Suppressor macrophage (primary cell): ENCODE results near the gene SLC24A3.

Experiments
- DNase-seq, 4 experiments: peaks; one replicate each; pipeline ENCODE4 v3.0.0-alpha.2; 2020 to 2022

The SLC24A3 gene

GRCh38 chr20:19347943-19348456 lies 135.6 kb downstream of the SLC24A3 start:
- no peak for DNase-seq

- DNase-seq: no peak
Observed at GRCh38 chr20:19348582-19348981, 136.1 kb downstream of the SLC24A3 start.

- DNase-seq: no peak
Observed at GRCh38 chr20:19349879-19350278, 137.4 kb downstream of the SLC24A3 start.

GRCh38 chr20:19351542-19351941 lies 139.1 kb downstream of the SLC24A3 start:
- no peak for DNase-seq

- no peak for DNase-seq
Observed at GRCh38 chr20:19354950-19355349, 142.5 kb downstream of the SLC24A3 start.

GRCh38 chr20:19361790-19362189 lies 149.3 kb downstream of the SLC24A3 start:
- DNase-seq: no peak

- DNase-seq: no peak
Observed at GRCh38 chr20:19363476-19363875, 151.0 kb downstream of the SLC24A3 start.

- DNase-seq: no peak
Observed at GRCh38 chr20:19367591-19367990, 155.1 kb downstream of the SLC24A3 start.

- no peak for DNase-seq
Observed at GRCh38 chr20:19368351-19368750, 155.9 kb downstream of the SLC24A3 start.

GRCh38 chr20:19370076-19371075 lies 157.9 kb downstream of the SLC24A3 start:
- DNase-seq: no peak

GRCh38 chr20:19371112-19371511 lies 158.7 kb downstream of the SLC24A3 start:
- no peak for DNase-seq

GRCh38 chr20:19374216-19374615 lies 161.8 kb downstream of the SLC24A3 start:
- no peak for DNase-seq

GRCh38 chr20:19375395-19375794 lies 163.0 kb downstream of the SLC24A3 start:
- peak in 2 of 4 experiments; percentile 4 for DNase-seq

- DNase-seq: peak in 2 of 4 experiments; percentile 6 to 9
Observed at GRCh38 chr20:19375801-19376200, 163.4 kb downstream of the SLC24A3 start.

GRCh38 chr20:19376451-19377229 lies 164.2 kb downstream of the SLC24A3 start:
- DNase-seq: no peak

- no peak for DNase-seq
Observed at GRCh38 chr20:19378058-19378457, 165.6 kb downstream of the SLC24A3 start.

- no peak for DNase-seq
Observed at GRCh38 chr20:19380211-19380610, 167.8 kb downstream of the SLC24A3 start.

GRCh38 chr20:19381947-19382346 lies 169.5 kb downstream of the SLC24A3 start:
- DNase-seq: no peak

- no peak for DNase-seq
Observed at GRCh38 chr20:19382386-19383340, 170.2 kb downstream of the SLC24A3 start.

GRCh38 chr20:19384940-19385339 lies 172.5 kb downstream of the SLC24A3 start:
- DNase-seq: no peak

GRCh38 chr20:19387251-19387650 lies 174.8 kb downstream of the SLC24A3 start:
- no peak for DNase-seq
